HepG2 (cell line): ENCODE results near the gene ADGRV1.

Source experiments
- CTCF ChIP-seq: sonication (generic); formaldehyde crosslinking; IDR thresholded peaks from 2 replicates; pipeline ENCODE4 v1.5.0; 2020; ENCODE audit warnings: mild to moderate bottlenecking, missing genetic modification reagents, moderate library complexity
- FOXP4 ChIP-seq: sonication (generic); formaldehyde crosslinking; IDR thresholded peaks from 2 replicates; pipeline ENCODE4 v1.4.0; 2020; ENCODE audit warnings: missing genetic modification reagents
- KDM3A ChIP-seq: IDR thresholded peaks from 2 replicates; pipeline ENCODE4 v1.6.1; 2018; ENCODE audit warnings: low read depth, missing compliant biosample characterization
- MNT ChIP-seq: fragments of 450-650 bp; IDR thresholded peaks from 2 replicates; pipeline ENCODE4 v1.6.1; 2016
- POLR2A ChIP-seq, 2 experiments: IDR thresholded peaks; 2 replicates each; pipeline ENCODE4 v1.6.1; 2011; ENCODE audit warnings: low read depth in 2 of 2, low read length in 2 of 2, mild to moderate bottlenecking in 1 of 2, moderate library complexity in 1 of 2; ENCODE audit not compliant: insufficient read depth in 1 of 2
- PRMT3 ChIP-seq: sonication (generic); formaldehyde crosslinking; IDR thresholded peaks from 2 replicates; pipeline ENCODE4 v1.8.1; 2022; ENCODE audit warnings: low read depth, mild to moderate bottlenecking, moderate library complexity, missing genetic modification reagents, borderline replicate concordance
- RAD21 ChIP-seq: fragments of 450-650 bp; formaldehyde crosslinking; IDR thresholded peaks from 2 replicates; pipeline ENCODE4 v1.5.0; 2020; ENCODE audit warnings: mild to moderate bottlenecking
- SRSF9 ChIP-seq: fragments of 200-400 bp; formaldehyde crosslinking; IDR thresholded peaks from 2 replicates; pipeline ENCODE4 v1.6.1; 2018; ENCODE audit warnings: borderline replicate concordance, mild to moderate bottlenecking, low read depth, low read length; ENCODE audit not compliant: insufficient read depth, poor library complexity, severe bottlenecking
- ZNF234 ChIP-seq: sonication (generic); formaldehyde crosslinking; conservative IDR thresholded peaks from 2 replicates; pipeline ENCODE4 v1.5.1; 2020; ENCODE audit warnings: mild to moderate bottlenecking, missing genetic modification reagents
- ZSCAN31 ChIP-seq: sonication (generic); formaldehyde crosslinking; IDR thresholded peaks from 2 replicates; pipeline ENCODE4 v1.5.0; 2020; ENCODE audit warnings: low read depth, mild to moderate bottlenecking, missing genetic modification reagents

GRCh38 chr5:91122651-91123050 is 564.1 kb downstream of the ADGRV1 start:
- TF ChIP-seq RAD21 (CRISPR knock-in tag) (no peak), FOXP4 (CRISPR knock-in tag) (no peak), POLR2A (IDR thresholded peaks at IDR 0.05; ENCODE audit: insufficient read depth in 1 of 2, low read depth in 2 of 2, low read length in 2 of 2) (no peak), MNT (no peak), ZSCAN31 (no peak), CTCF (CRISPR knock-in tag) (no peak), KDM3A (no peak), SRSF9 (no peak), PRMT3 (CRISPR knock-in tag) (no peak), ZNF234 (CRISPR knock-in tag) (no peak)
